ENCODE measurements around the gene ZNF850.
A peak's percentile ranks its signal among the peaks of the same experiment; 100 is the strongest.
"Not testable (repeated sequence)": the region's sequence is repeated elsewhere in the genome, so short reads cannot be mapped to it uniquely, and the experiment has no call there.

The ZNF850 gene

GRCh38 chr19:36772311-36773222 lies at the start of gene ZNF850:
Gene ZNF850, minus strand, starts transcription at chr19:36772807. Its CDS starts 10,201 bp downstream, at chr19:36762606.
- no peaks in the 10 kb centered on the region for H3K36me3 ChIP-seq (ENCODE audit: control insufficient read depth in 1 of 2, insufficient read depth in 2 of 2, low read length in 2 of 2)
- peaks cover 0 to 32% of the 10 kb centered on the region in 2 donors for H3K9me3 ChIP-seq (ENCODE audit: control insufficient read depth in 1 of 2, low read length in 2 of 2)
- H3K4me3 ChIP-seq (ENCODE audit: low read depth in 1 of 2, low read length in 2 of 2): peak within 1 kb of the TSS; percentile 71 to 96
- H3K27me3 ChIP-seq (ENCODE audit: control insufficient read depth in 1 of 2, insufficient read depth in 2 of 2, low read length in 2 of 2): no peaks in the 10 kb centered on the region
- peak within 1 kb of the TSS; percentile 56 to 71 for H3K9ac ChIP-seq (ENCODE audit: low read depth in 1 of 2, low read length in 2 of 2)
- peaks cover 13 to 16% of the 10 kb centered on the region in 2 donors for H3K4me1 ChIP-seq (ENCODE audit: control insufficient read depth in 1 of 2, insufficient read depth in 2 of 2, low read length in 2 of 2)
- peak within 1 kb of the TSS; percentile 47 for H3K27ac ChIP-seq (ENCODE audit: low read depth, low read length)

GRCh38 chr19:36821758-36822157 lies 49.2 kb upstream of the ZNF850 start:
- Histone ChIP-seq H3K9me3 (ENCODE audit: control insufficient read depth in 1 of 2, low read length in 2 of 2) (peaks cover 87 to 88% of the 10 kb centered on the region in 2 donors), H3K36me3 (ENCODE audit: control insufficient read depth in 1 of 2, insufficient read depth in 2 of 2, low read length in 2 of 2) (peaks cover 55 to 69% of the 10 kb centered on the region in 2 donors), H3K4me1 (ENCODE audit: control insufficient read depth in 1 of 2, insufficient read depth in 2 of 2, low read length in 2 of 2) (no peaks in the 10 kb centered on the region), H3K9ac (ENCODE audit: low read depth in 1 of 2, low read length in 2 of 2) (no peak overlapping the region), H3K27ac (ENCODE audit: low read depth, low read length) (no peak overlapping the region), H3K4me3 (ENCODE audit: low read depth in 1 of 2, low read length in 2 of 2) (peak overlapping the region in 1 of 2 donors; percentile 48), H3K27me3 (ENCODE audit: control insufficient read depth in 1 of 2, insufficient read depth in 2 of 2, low read length in 2 of 2) (no peaks in the 10 kb centered on the region)

GRCh38 chr19:36819130-36819630 lies 46.6 kb upstream of the ZNF850 start:
- no peak overlapping the region for H3K27ac ChIP-seq (ENCODE audit: low read depth, low read length)
- no peaks in the 10 kb centered on the region for H3K27me3 ChIP-seq (ENCODE audit: control insufficient read depth in 1 of 2, insufficient read depth in 2 of 2, low read length in 2 of 2)
- H3K4me3 ChIP-seq (ENCODE audit: low read depth in 1 of 2, low read length in 2 of 2): peak overlapping the region; percentile 1 to 43
- peaks cover 49 to 60% of the 10 kb centered on the region in 2 donors for H3K36me3 ChIP-seq (ENCODE audit: control insufficient read depth in 1 of 2, insufficient read depth in 2 of 2, low read length in 2 of 2)
- no peak overlapping the region for H3K9ac ChIP-seq (ENCODE audit: low read depth in 1 of 2, low read length in 2 of 2)
- H3K4me1 ChIP-seq (ENCODE audit: control insufficient read depth in 1 of 2, insufficient read depth in 2 of 2, low read length in 2 of 2): no peaks in the 10 kb centered on the region
- peaks cover 89 to 93% of the 10 kb centered on the region in 2 donors for H3K9me3 ChIP-seq (ENCODE audit: control insufficient read depth in 1 of 2, low read length in 2 of 2)

GRCh38 chr19:36807029-36807428 lies 34.4 kb upstream of the ZNF850 start:
- Histone ChIP-seq H3K36me3 (ENCODE audit: control insufficient read depth in 1 of 2, insufficient read depth in 2 of 2, low read length in 2 of 2) (peaks cover 4 to 17% of the 10 kb centered on the region in 2 donors), H3K4me1 (ENCODE audit: control insufficient read depth in 1 of 2, insufficient read depth in 2 of 2, low read length in 2 of 2) (no peaks in the 10 kb centered on the region), H3K27me3 (ENCODE audit: control insufficient read depth in 1 of 2, insufficient read depth in 2 of 2, low read length in 2 of 2) (no peaks in the 10 kb centered on the region), H3K4me3 (ENCODE audit: low read depth in 1 of 2, low read length in 2 of 2) (no peak overlapping the region), H3K9me3 (ENCODE audit: control insufficient read depth in 1 of 2, low read length in 2 of 2) (peaks cover 62 to 74% of the 10 kb centered on the region in 2 donors), H3K27ac (ENCODE audit: low read depth, low read length) (no peak overlapping the region), H3K9ac (ENCODE audit: low read depth in 1 of 2, low read length in 2 of 2) (no peak overlapping the region)

GRCh38 chr19:36805364-36805763 lies 32.8 kb upstream of the ZNF850 start:
- Histone ChIP-seq H3K4me3 (ENCODE audit: low read depth in 1 of 2, low read length in 2 of 2) (no peak overlapping the region), H3K9ac (ENCODE audit: low read depth in 1 of 2, low read length in 2 of 2) (no peak overlapping the region), H3K27me3 (ENCODE audit: control insufficient read depth in 1 of 2, insufficient read depth in 2 of 2, low read length in 2 of 2) (no peaks in the 10 kb centered on the region), H3K9me3 (ENCODE audit: control insufficient read depth in 1 of 2, low read length in 2 of 2) (peaks cover 47 to 63% of the 10 kb centered on the region in 2 donors), H3K4me1 (ENCODE audit: control insufficient read depth in 1 of 2, insufficient read depth in 2 of 2, low read length in 2 of 2) (no peaks in the 10 kb centered on the region), H3K36me3 (ENCODE audit: control insufficient read depth in 1 of 2, insufficient read depth in 2 of 2, low read length in 2 of 2) (peaks cover 4 to 21% of the 10 kb centered on the region in 2 donors), H3K27ac (ENCODE audit: low read depth, low read length) (no peak overlapping the region)

- Histone ChIP-seq H3K4me3 (ENCODE audit: low read depth in 1 of 2, low read length in 2 of 2) (peak overlapping the region; percentile 84 to 97), H3K9me3 (ENCODE audit: control insufficient read depth in 1 of 2, low read length in 2 of 2) (peaks cover 24 to 28% of the 10 kb centered on the region in 2 donors), H3K4me1 (ENCODE audit: control insufficient read depth in 1 of 2, insufficient read depth in 2 of 2, low read length in 2 of 2) (no peaks in the 10 kb centered on the region), H3K27ac (ENCODE audit: low read depth, low read length) (peak overlapping the region; percentile 77), H3K27me3 (ENCODE audit: control insufficient read depth in 1 of 2, insufficient read depth in 2 of 2, low read length in 2 of 2) (no peaks in the 10 kb centered on the region), H3K36me3 (ENCODE audit: control insufficient read depth in 1 of 2, insufficient read depth in 2 of 2, low read length in 2 of 2) (peaks cover 1 to 10% of the 10 kb centered on the region in 2 donors), H3K9ac (ENCODE audit: low read depth in 1 of 2, low read length in 2 of 2) (peak overlapping the region; percentile 52)
These were observed 25.1 kb upstream of the ZNF850 start for GRCh38 chr19:36797786-36798108.

- H3K4me1 ChIP-seq (ENCODE audit: control insufficient read depth in 1 of 2, insufficient read depth in 2 of 2, low read length in 2 of 2): no peaks in the 10 kb centered on the region
- peaks cover 0 to 4% of the 10 kb centered on the region in 2 donors for H3K36me3 ChIP-seq (ENCODE audit: control insufficient read depth in 1 of 2, insufficient read depth in 2 of 2, low read length in 2 of 2)
- no peaks in the 10 kb centered on the region for H3K27me3 ChIP-seq (ENCODE audit: control insufficient read depth in 1 of 2, insufficient read depth in 2 of 2, low read length in 2 of 2)
- peaks cover 24 to 32% of the 10 kb centered on the region in 2 donors for H3K9me3 ChIP-seq (ENCODE audit: control insufficient read depth in 1 of 2, low read length in 2 of 2)
- H3K9ac ChIP-seq (ENCODE audit: low read depth in 1 of 2, low read length in 2 of 2): no peak overlapping the region
- H3K4me3 ChIP-seq (ENCODE audit: low read depth in 1 of 2, low read length in 2 of 2): peak overlapping the region; percentile 84 to 97
- peak overlapping the region; percentile 42 for H3K27ac ChIP-seq (ENCODE audit: low read depth, low read length)
These were observed 24.0 kb upstream of the ZNF850 start for GRCh38 chr19:36796714-36796992.

- not testable (repeated sequence) for H3K27ac ChIP-seq (ENCODE audit: low read depth, low read length)
These were observed 19.0 kb upstream of the ZNF850 start for GRCh38 chr19:36791420-36792141.

GRCh38 chr19:36775768-36776167 lies 3.2 kb upstream of the ZNF850 start:
- peaks cover 0 to 25% of the 10 kb centered on the region in 2 donors for H3K9me3 ChIP-seq (ENCODE audit: control insufficient read depth in 1 of 2, low read length in 2 of 2)
- H3K36me3 ChIP-seq (ENCODE audit: control insufficient read depth in 1 of 2, insufficient read depth in 2 of 2, low read length in 2 of 2): no peaks in the 10 kb centered on the region
- no peaks in the 10 kb centered on the region for H3K27me3 ChIP-seq (ENCODE audit: control insufficient read depth in 1 of 2, insufficient read depth in 2 of 2, low read length in 2 of 2)
- H3K9ac ChIP-seq (ENCODE audit: low read depth in 1 of 2, low read length in 2 of 2): no peak overlapping the region
- peaks cover 13 to 16% of the 10 kb centered on the region in 2 donors for H3K4me1 ChIP-seq (ENCODE audit: control insufficient read depth in 1 of 2, insufficient read depth in 2 of 2, low read length in 2 of 2)
- H3K4me3 ChIP-seq (ENCODE audit: low read depth in 1 of 2, low read length in 2 of 2): no peak overlapping the region
- no peak overlapping the region for H3K27ac ChIP-seq (ENCODE audit: low read depth, low read length)

More at GRCh38 chr19:36791420-36792141, 19.0 kb upstream of the ZNF850 start:
- not testable (repeated sequence) for H3K27me3 ChIP-seq (ENCODE audit: control insufficient read depth in 1 of 2, insufficient read depth in 2 of 2, low read length in 2 of 2); H3K4me1 ChIP-seq (ENCODE audit: control insufficient read depth in 1 of 2, insufficient read depth in 2 of 2, low read length in 2 of 2); H3K9ac ChIP-seq (ENCODE audit: low read depth in 1 of 2, low read length in 2 of 2); H3K36me3 ChIP-seq (ENCODE audit: control insufficient read depth in 1 of 2, insufficient read depth in 2 of 2, low read length in 2 of 2)
- H3K9me3 ChIP-seq (ENCODE audit: control insufficient read depth in 1 of 2, low read length in 2 of 2): peaks cover 19 to 20% of the 10 kb centered on the region in 2 donors
- H3K4me3 ChIP-seq (ENCODE audit: low read depth in 1 of 2, low read length in 2 of 2): peak overlapping the region in 1 of 2 donors; percentile 16

GRCh38 chr19:36773223-36773579 lies 594 bp upstream of the ZNF850 start:
- no peaks in the 10 kb centered on the region for H3K27me3 ChIP-seq (ENCODE audit: control insufficient read depth in 1 of 2, insufficient read depth in 2 of 2, low read length in 2 of 2)
- H3K36me3 ChIP-seq (ENCODE audit: control insufficient read depth in 1 of 2, insufficient read depth in 2 of 2, low read length in 2 of 2): no peaks in the 10 kb centered on the region
- H3K4me1 ChIP-seq (ENCODE audit: control insufficient read depth in 1 of 2, insufficient read depth in 2 of 2, low read length in 2 of 2): peaks cover 13 to 16% of the 10 kb centered on the region in 2 donors
- peaks cover 0 to 32% of the 10 kb centered on the region in 2 donors for H3K9me3 ChIP-seq (ENCODE audit: control insufficient read depth in 1 of 2, low read length in 2 of 2)
- peak overlapping the region; percentile 56 to 71 for H3K9ac ChIP-seq (ENCODE audit: low read depth in 1 of 2, low read length in 2 of 2)
- no peak overlapping the region for H3K27ac ChIP-seq (ENCODE audit: low read depth, low read length)
- peak overlapping the region; percentile 71 to 96 for H3K4me3 ChIP-seq (ENCODE audit: low read depth in 1 of 2, low read length in 2 of 2)

All from duodenal mucosa (tissue), 2 donors.